ENCODE data around the gene DNAH3.
"Not testable (repeated sequence)": the region's sequence is repeated elsewhere in the genome, so short reads cannot be mapped to it uniquely, and the experiment has no call there.

DNAH3 gene

GRCh38 chr16:21150375-21151001 lies at the start of gene DNAH3:
DNAH3 (minus strand) TSS chr16:21150846; CDS start chr16:21150319, 527 bp downstream.
- Histone ChIP-seq H3K79me2 (ENCODE audit: low read length) (no peaks in the 10 kb centered on the region), H3K27me3 (ENCODE audit: low read depth, low read length) (peaks cover 30% of the 10 kb centered on the region), H3K36me3 (replicated peaks; ENCODE audit: low read depth, low read length) (no peaks in the 10 kb centered on the region), H3K9ac (ENCODE audit: low read length) (no peak within 1 kb of the TSS), H3K27ac (ENCODE audit: low read length) (no peak within 1 kb of the TSS), H3K4me1 (ENCODE audit: low read length) (no peaks in the 10 kb centered on the region), H4K20me1 (ENCODE audit: insufficient read depth, low read length) (no peaks in the 10 kb centered on the region), H2AFZ (ENCODE audit: low read depth, low read length) (no peak within 1 kb of the TSS), H3K4me2 (ENCODE audit: low read length) (no peak within 1 kb of the TSS), H3K9me3 (ENCODE audit: insufficient read depth, low read length) (no peaks in the 10 kb centered on the region), H3K4me3 (ENCODE audit: low read length) (no peak within 1 kb of the TSS)
- no peak for TF ChIP-seq CTCF (IDR thresholded peaks at IDR 0.05; ENCODE audit: low read depth, low read length)
- no peak for TF ChIP-seq EZH2phosphoT487 (IDR thresholded peaks at IDR 0.05; ENCODE audit: low read depth)

- H2AFZ ChIP-seq (ENCODE audit: low read depth, low read length) = no peak overlapping the region
- no peaks in the 10 kb centered on the region for H4K20me1 ChIP-seq (ENCODE audit: insufficient read depth, low read length)
- no peaks in the 10 kb centered on the region for H3K79me2 ChIP-seq (ENCODE audit: low read length)
Observed at GRCh38 chr16:21199607-21200218, 49.1 kb upstream of the DNAH3 start.

GRCh38 chr16:21197621-21198020 lies 47.0 kb upstream of the DNAH3 start:
- Histone ChIP-seq H2AFZ (ENCODE audit: low read depth, low read length) (no peak overlapping the region), H3K9ac (ENCODE audit: low read length) (no peak overlapping the region), H3K27me3 (ENCODE audit: low read depth, low read length) (peaks cover 49% of the 10 kb centered on the region), H3K4me3 (ENCODE audit: low read length) (no peak overlapping the region), H3K27ac (ENCODE audit: low read length) (no peak overlapping the region), H3K9me3 (ENCODE audit: insufficient read depth, low read length) (no peaks in the 10 kb centered on the region), H3K79me2 (ENCODE audit: low read length) (no peaks in the 10 kb centered on the region), H4K20me1 (ENCODE audit: insufficient read depth, low read length) (no peaks in the 10 kb centered on the region), H3K4me1 (ENCODE audit: low read length) (peaks cover 9% of the 10 kb centered on the region), H3K4me2 (ENCODE audit: low read length) (no peak overlapping the region), H3K36me3 (replicated peaks; ENCODE audit: low read depth, low read length) (no peaks in the 10 kb centered on the region)
- TF ChIP-seq EZH2phosphoT487 (IDR thresholded peaks at IDR 0.05; ENCODE audit: low read depth) (no peak), CTCF (IDR thresholded peaks at IDR 0.05; ENCODE audit: low read depth, low read length) (no peak)

More at GRCh38 chr16:21199607-21200218, 49.1 kb upstream of the DNAH3 start:
- peaks cover 50% of the 10 kb centered on the region for H3K27me3 ChIP-seq (ENCODE audit: low read depth, low read length)
- H3K4me2 ChIP-seq (ENCODE audit: low read length) = no peak overlapping the region
- peaks cover 6% of the 10 kb centered on the region for H3K4me1 ChIP-seq (ENCODE audit: low read length)
- no peaks in the 10 kb centered on the region for H3K36me3 ChIP-seq (replicated peaks; ENCODE audit: low read depth, low read length)
- H3K9ac ChIP-seq (ENCODE audit: low read length) = no peak overlapping the region
- no peak overlapping the region for H3K27ac ChIP-seq (ENCODE audit: low read length)
- no peak overlapping the region for H3K4me3 ChIP-seq (ENCODE audit: low read length)
- H3K9me3 ChIP-seq (ENCODE audit: insufficient read depth, low read length) = no peaks in the 10 kb centered on the region
- TF ChIP-seq EZH2phosphoT487 (IDR thresholded peaks at IDR 0.05; ENCODE audit: low read depth) = no peak
- no peak for TF ChIP-seq CTCF (IDR thresholded peaks at IDR 0.05; ENCODE audit: low read depth, low read length)

DNA sequence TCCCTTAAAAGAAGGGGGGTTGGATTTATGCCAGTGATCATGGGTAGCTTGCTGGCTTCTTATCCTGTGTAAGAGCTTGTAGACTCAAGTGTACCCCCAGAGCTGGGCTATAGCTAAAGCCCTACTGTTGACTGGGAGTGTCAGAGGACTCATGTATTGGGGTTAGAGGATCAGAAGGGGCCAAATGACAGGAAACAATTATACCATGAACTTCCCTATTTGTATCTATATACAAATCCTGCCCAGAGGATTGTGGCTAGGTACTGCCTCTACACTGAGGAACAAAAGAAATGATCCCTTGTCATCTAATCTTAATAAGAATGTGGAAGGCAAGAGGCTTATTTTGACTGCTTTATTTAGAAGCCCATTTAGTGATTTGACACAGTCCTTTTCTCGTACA lies 46.5 kb upstream of the DNAH3 start:
- H2AFZ ChIP-seq (ENCODE audit: low read depth, low read length) = no peak overlapping the region
- peaks cover 9% of the 10 kb centered on the region for H3K4me1 ChIP-seq (ENCODE audit: low read length)
- H3K9me3 ChIP-seq (ENCODE audit: insufficient read depth, low read length) = no peaks in the 10 kb centered on the region
- H4K20me1 ChIP-seq (ENCODE audit: insufficient read depth, low read length) = no peaks in the 10 kb centered on the region
- H3K9ac ChIP-seq (ENCODE audit: low read length) = no peak overlapping the region
- peaks cover 44% of the 10 kb centered on the region for H3K27me3 ChIP-seq (ENCODE audit: low read depth, low read length)
- H3K4me2 ChIP-seq (ENCODE audit: low read length) = no peak overlapping the region
- TF ChIP-seq CTCF (IDR thresholded peaks at IDR 0.05; ENCODE audit: low read depth, low read length) = no peak
- no peak for TF ChIP-seq EZH2phosphoT487 (IDR thresholded peaks at IDR 0.05; ENCODE audit: low read depth)
- no peak overlapping the region for H3K27ac ChIP-seq (ENCODE audit: low read length)
- H3K4me3 ChIP-seq (ENCODE audit: low read length) = no peak overlapping the region
- H3K79me2 ChIP-seq (ENCODE audit: low read length) = no peaks in the 10 kb centered on the region
- H3K36me3 ChIP-seq (replicated peaks; ENCODE audit: low read depth, low read length) = no peaks in the 10 kb centered on the region

- H3K36me3 ChIP-seq (replicated peaks; ENCODE audit: low read depth, low read length); H3K79me2 ChIP-seq (ENCODE audit: low read length); H4K20me1 ChIP-seq (ENCODE audit: insufficient read depth, low read length); H3K9ac ChIP-seq (ENCODE audit: low read length); H3K4me3 ChIP-seq (ENCODE audit: low read length); H3K9me3 ChIP-seq (ENCODE audit: insufficient read depth, low read length); H3K4me1 ChIP-seq (ENCODE audit: low read length); H3K27ac ChIP-seq (ENCODE audit: low read length); H2AFZ ChIP-seq (ENCODE audit: low read depth, low read length): not testable (repeated sequence)
- Histone ChIP-seq H3K27me3 (ENCODE audit: low read depth, low read length) (peaks cover 37% of the 10 kb centered on the region), H3K4me2 (ENCODE audit: low read length) (peak overlapping the region; percentile 27; the same call in 1 of the 2 replicates)
Observed at GRCh38 chr16:21195330-21195729, 44.7 kb upstream of the DNAH3 start.
